Putamen (tissue), 1 donor: ENCODE measurements around the gene CAB39L.

ENCODE experiments used
- DNase-seq: peaks from one replicate; pipeline ENCODE4 v3.0.0-alpha.2; 2016; ENCODE audit warnings: low spot score

The CAB39L gene

DNA sequence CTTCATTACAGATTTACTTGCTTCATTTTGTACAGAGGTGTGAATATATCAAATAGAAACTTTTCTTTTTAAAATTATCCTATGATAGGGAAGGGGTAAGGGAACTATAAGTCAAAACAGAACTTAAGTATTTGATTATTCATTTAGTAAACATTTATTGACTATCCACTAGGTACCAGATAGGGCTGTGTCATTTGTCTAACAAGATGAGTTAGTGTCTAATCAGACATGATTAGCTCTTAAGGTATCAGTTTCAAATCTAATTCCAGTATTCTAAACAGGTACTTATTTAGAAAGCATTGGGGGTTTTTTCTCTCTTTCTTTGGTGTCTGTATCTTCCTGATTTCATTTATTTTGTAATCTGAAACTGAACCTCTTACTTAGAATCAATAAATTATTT lies 164.0 kb downstream of the CAB39L start:
- DNase-seq, result no peak

- DNase-seq, result no peak
Measured at GRCh38 chr13:49279112-49279511, 164.8 kb downstream of the CAB39L start.

DNA sequence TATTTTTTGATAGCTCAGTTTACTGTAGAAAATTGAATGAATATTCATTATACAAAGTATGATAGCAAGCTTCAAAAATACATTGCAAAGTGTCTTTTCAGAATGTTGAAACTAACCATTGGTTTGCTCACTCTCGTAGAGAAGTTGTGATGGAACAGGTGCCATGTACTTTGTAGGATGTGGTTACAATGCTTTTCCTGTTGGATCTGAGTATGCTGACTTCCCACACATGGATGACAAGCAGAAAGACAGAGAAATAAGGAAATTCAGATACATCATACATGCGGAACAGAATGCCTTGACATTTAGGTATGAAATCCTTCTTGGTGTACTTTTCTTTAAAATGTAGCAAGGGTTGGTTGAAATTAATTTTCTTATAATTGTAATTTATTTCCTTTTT lies 165.7 kb downstream of the CAB39L start:
- no peak for DNase-seq

DNA sequence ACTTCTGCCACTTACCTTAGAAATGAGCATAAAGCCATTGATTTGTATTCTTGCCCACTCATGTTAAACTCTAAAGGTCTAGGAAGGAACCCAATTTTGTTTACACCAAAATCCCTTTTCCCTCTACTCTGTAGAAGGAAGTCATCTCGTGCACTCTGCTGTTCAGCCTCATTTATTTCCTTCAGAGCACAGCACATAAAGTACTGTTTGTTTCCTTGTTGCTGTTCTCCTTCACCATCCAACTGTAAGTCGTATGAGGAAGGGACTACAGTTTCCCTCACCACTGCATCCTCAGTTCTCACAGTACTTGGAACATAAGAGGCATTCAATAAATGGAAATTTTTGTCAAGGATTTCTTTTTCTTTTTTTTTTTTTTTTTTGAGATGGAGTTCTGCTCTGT lies 171.6 kb downstream of the CAB39L start:
- no peak for DNase-seq

DNA sequence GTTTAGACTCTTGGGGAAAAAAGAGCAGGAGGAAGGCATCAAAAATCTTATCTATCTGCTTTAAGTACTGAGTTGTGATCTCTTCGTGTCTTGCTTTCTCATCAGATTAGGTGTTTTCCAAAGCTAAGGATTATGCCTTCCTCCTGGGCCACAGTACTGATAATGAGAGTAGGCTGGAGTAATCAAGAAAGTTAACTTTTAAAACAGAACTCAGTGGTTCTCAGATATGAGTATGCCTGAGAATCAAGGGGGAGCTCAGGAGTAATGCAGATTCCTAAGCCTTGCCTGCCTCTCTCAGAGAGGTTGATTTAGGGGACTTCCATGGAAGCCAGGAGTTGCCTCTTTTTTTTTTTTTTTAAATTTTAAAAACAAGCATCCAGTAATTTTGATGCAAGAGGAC lies 172.6 kb downstream of the CAB39L start:
- no peak for DNase-seq

- no peak for DNase-seq
Measured at GRCh38 chr13:49265822-49266221, 178.0 kb downstream of the CAB39L start.

DNA sequence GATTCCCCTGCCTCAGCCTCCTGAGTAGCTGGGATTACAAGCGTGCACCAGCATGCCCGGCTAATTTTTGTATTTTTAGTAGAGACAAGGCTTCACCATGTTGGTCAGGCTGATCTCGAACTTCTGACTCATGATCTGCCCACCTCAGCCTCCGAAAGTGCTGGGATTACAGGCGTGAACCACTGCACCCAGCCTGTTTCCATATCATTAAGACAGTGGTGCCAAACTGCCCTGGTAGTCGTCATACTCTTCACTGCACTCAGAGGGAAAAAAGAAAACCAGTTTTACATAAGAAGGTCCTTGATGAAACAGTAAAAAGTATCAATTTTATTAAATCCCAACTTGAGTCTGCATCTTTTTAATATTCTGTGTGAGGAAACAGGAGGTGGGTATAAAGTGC lies 181.2 kb downstream of the CAB39L start:
- DNase-seq, result no peak

DNA sequence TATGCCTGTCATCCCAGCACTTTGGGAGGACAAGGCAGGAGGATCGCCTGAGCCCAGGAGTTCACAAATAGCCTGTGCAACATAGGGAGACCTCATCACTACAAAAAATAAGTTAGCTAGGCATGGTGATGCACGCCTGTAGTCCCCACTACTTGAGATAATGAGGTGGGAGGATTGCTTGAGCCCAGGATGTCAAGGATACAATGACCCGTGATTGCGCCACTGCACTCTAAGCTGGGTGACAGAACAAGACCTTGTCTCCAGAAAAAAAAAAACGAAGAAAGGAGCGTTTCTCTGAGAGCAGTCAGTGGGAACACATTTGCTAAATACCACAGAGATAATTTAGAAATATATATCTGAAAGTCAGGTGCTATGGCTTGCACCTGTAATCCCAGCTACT lies 184.3 kb downstream of the CAB39L start:
- DNase-seq, result no peak
